Keratinocyte (primary cell): ENCODE data around the gene CUBN.

Source experiments
- EZH2 ChIP-seq: IDR thresholded peaks from one replicate; pipeline ENCODE4 v1.6.1; 2012; ENCODE audit warnings: inconsistent platforms, mild to moderate bottlenecking, low read length, moderate library complexity
- TF ChIP-seq, protein P1 (sequence below), 3 experiments: IDR thresholded peaks in 1 of 3; conservative IDR thresholded peaks in 1 of 3; optimal IDR thresholded peaks in 1 of 3; 2 replicates in 2 of 3; 3 replicates in 1 of 3; pipeline versions ENCODE3 to v1.5.1; 2011; ENCODE audit warnings: low read length in 3 of 3, mild to moderate bottlenecking in 3 of 3, moderate library complexity in 2 of 3, control low read depth in 1 of 3, inconsistent platforms in 1 of 3; ENCODE audit not compliant: insufficient read depth in 2 of 3; ENCODE audit errors: extremely low read depth in 1 of 3

DNA sequence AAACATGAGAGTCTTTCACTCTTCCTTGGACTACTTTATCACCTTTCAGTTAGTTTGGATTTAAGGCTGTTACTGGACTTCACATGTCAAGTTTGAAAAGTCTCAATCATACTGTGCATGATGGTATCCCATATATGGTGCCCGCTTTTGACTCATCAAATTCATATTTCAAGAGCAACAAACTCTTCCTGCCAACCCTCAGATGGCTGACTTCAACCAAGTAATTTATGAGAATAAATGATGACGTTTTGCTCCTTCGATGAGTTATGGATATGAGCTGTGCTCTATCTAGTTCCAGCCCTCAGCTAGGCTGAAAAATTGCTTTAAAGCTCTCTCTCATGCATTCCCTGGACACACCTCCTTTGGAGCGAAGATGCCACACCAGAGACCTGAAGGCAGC lies 202.1 kb downstream of the CUBN start:
- no peak for TF ChIP-seq EZH2
- TF ChIP-seq, protein P1, sequence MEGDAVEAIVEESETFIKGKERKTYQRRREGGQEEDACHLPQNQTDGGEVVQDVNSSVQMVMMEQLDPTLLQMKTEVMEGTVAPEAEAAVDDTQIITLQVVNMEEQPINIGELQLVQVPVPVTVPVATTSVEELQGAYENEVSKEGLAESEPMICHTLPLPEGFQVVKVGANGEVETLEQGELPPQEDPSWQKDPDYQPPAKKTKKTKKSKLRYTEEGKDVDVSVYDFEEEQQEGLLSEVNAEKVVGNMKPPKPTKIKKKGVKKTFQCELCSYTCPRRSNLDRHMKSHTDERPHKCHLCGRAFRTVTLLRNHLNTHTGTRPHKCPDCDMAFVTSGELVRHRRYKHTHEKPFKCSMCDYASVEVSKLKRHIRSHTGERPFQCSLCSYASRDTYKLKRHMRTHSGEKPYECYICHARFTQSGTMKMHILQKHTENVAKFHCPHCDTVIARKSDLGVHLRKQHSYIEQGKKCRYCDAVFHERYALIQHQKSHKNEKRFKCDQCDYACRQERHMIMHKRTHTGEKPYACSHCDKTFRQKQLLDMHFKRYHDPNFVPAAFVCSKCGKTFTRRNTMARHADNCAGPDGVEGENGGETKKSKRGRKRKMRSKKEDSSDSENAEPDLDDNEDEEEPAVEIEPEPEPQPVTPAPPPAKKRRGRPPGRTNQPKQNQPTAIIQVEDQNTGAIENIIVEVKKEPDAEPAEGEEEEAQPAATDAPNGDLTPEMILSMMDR (optimal IDR thresholded peaks at IDR 0.05 in 1 of 3, IDR thresholded peaks at IDR 0.05 in 1 of 3, conservative IDR thresholded peaks at IDR 0.05 in 1 of 3; ENCODE audit: extremely low read depth in 1 of 3, insufficient read depth in 2 of 3, low read length in 3 of 3) = no peak
